ENCODE results near the gene CFAP47.
"Not testable (repeated sequence)": the region's sequence is repeated elsewhere in the genome, so short reads cannot be mapped to it uniquely, and the experiment has no call there.

The CFAP47 gene

GRCh38 chrX:35919536-35920309, at the start of gene CFAP47:
Gene CFAP47, plus strand, starts transcription at chrX:35919734. Its CDS starts 66 bp downstream, at chrX:35919800.
- peak; percentile 36 for DNase-seq

- DNase-seq = no peak
Observed at GRCh38 chrX:35880601-35881000, 38.9 kb upstream of the CFAP47 start.

GRCh38 chrX:35886135-35886534, 33.4 kb upstream of the CFAP47 start:
- no peak for DNase-seq

- DNase-seq = no peak
Observed at GRCh38 chrX:35890699-35891098, 28.8 kb upstream of the CFAP47 start.

GRCh38 chrX:35986816-35987215, 67.3 kb downstream of the CFAP47 start:
- not testable (repeated sequence) for DNase-seq

GRCh38 chrX:36007207-36007606, 87.7 kb downstream of the CFAP47 start:
- no peak for DNase-seq

GRCh38 chrX:36019125-36019524, 99.6 kb downstream of the CFAP47 start:
- no peak for DNase-seq

GRCh38 chrX:36035550-36035949, 116.0 kb downstream of the CFAP47 start:
- DNase-seq = no peak

- DNase-seq = no peak
Observed at GRCh38 chrX:36062778-36063177, 143.2 kb downstream of the CFAP47 start.

- no peak for DNase-seq
Observed at GRCh38 chrX:36071061-36071460, 151.5 kb downstream of the CFAP47 start.

- DNase-seq = not testable (repeated sequence)
Observed at GRCh38 chrX:36075009-36075408, 155.5 kb downstream of the CFAP47 start.

GRCh38 chrX:36083256-36083655, 163.7 kb downstream of the CFAP47 start:
- DNase-seq = no peak

- DNase-seq = no peak
Observed at GRCh38 chrX:36087366-36087765, 167.8 kb downstream of the CFAP47 start.

GRCh38 chrX:36088939-36089338, 169.4 kb downstream of the CFAP47 start:
- DNase-seq = not testable (repeated sequence)

- DNase-seq = no peak
Observed at GRCh38 chrX:36102425-36102824, 182.9 kb downstream of the CFAP47 start.

- no peak for DNase-seq
Observed at GRCh38 chrX:36116222-36116621, 196.7 kb downstream of the CFAP47 start.

- no peak for DNase-seq
Observed at GRCh38 chrX:36159254-36159653, 239.7 kb downstream of the CFAP47 start.

GRCh38 chrX:36160081-36160480, 240.5 kb downstream of the CFAP47 start:
- DNase-seq = no peak

GRCh38 chrX:36198575-36198974, 279.0 kb downstream of the CFAP47 start:
- DNase-seq = no peak

- DNase-seq = no peak
Observed at GRCh38 chrX:36199928-36200327, 280.4 kb downstream of the CFAP47 start.

GRCh38 chrX:36214924-36215323, 295.4 kb downstream of the CFAP47 start:
- DNase-seq = no peak

- DNase-seq = no peak
Observed at GRCh38 chrX:36218801-36219200, 299.3 kb downstream of the CFAP47 start.

- DNase-seq = not testable (repeated sequence)
Observed at GRCh38 chrX:36234840-36235528, 315.4 kb downstream of the CFAP47 start.

- no peak for DNase-seq
Observed at GRCh38 chrX:36241397-36241796, 321.9 kb downstream of the CFAP47 start.

All from left hindlimb (tissue), 1 donor.